H9 (cell line): Measurements from ENCODE around the gene CCDC180. TPM values are rescaled to one million over a fixed set of nuclear protein-coding genes. Genes with fewer than 3 reads are reported as not detected.

Experiments used
- DNase-seq: peaks from one replicate; pipeline ENCODE4 v3.0.0-alpha.2; 2017
- H2AFZ ChIP-seq: one replicate; pipeline ENCODE4 v1.6.1; 2013; ENCODE audit warnings: mild to moderate bottlenecking, low read length, control low read depth, moderate library complexity
- H2AK5ac ChIP-seq: 2 replicates; pipeline ENCODE4 v1.6.1; 2013; ENCODE audit warnings: low read length, control low read depth, mixed read lengths; ENCODE audit not compliant: insufficient read length
- H2BK120ac ChIP-seq: one replicate; pipeline ENCODE4 v1.6.1; 2013; ENCODE audit warnings: low read depth, mild to moderate bottlenecking, low read length, control low read depth, inconsistent platforms; ENCODE audit not compliant: poor library complexity, severe bottlenecking
- H2BK12ac ChIP-seq: 2 replicates; pipeline ENCODE4 v1.6.1; 2013; ENCODE audit warnings: low read length, control low read depth, mixed read lengths, low read depth; ENCODE audit not compliant: insufficient read length
- H2BK15ac ChIP-seq: 2 replicates; pipeline ENCODE4 v1.6.1; 2013; ENCODE audit warnings: low read depth, low read length, control low read depth
- H2BK20ac ChIP-seq: one replicate; pipeline ENCODE4 v1.6.1; 2013; ENCODE audit warnings: low read depth, mild to moderate bottlenecking, low read length, control low read depth, inconsistent platforms; ENCODE audit not compliant: poor library complexity, severe bottlenecking
- H2BK5ac ChIP-seq: 2 replicates; pipeline ENCODE4 v1.6.1; 2013; ENCODE audit warnings: low read length, control low read depth, mixed read lengths; ENCODE audit not compliant: insufficient read length
- H3K14ac ChIP-seq: 2 replicates; pipeline ENCODE4 v1.6.1; 2013; ENCODE audit warnings: low read length, control low read depth; ENCODE audit not compliant: insufficient read depth
- H3K18ac ChIP-seq: 2 replicates; pipeline ENCODE4 v1.6.1; 2013; ENCODE audit warnings: low read depth, mild to moderate bottlenecking, mixed read lengths, low read length, control low read depth; ENCODE audit not compliant: insufficient read length
- H3K23ac ChIP-seq: 2 replicates; pipeline ENCODE4 v1.6.1; 2013; ENCODE audit warnings: low read length, control low read depth, mixed read lengths, low read depth; ENCODE audit not compliant: insufficient read length
- H3K23me2 ChIP-seq: 2 replicates; pipeline ENCODE4 v1.6.1; 2013; ENCODE audit warnings: low read depth, mild to moderate bottlenecking, mixed read lengths, low read length, control low read depth; ENCODE audit not compliant: insufficient read length, poor library complexity, severe bottlenecking
- H3K27ac ChIP-seq: 2 replicates; pipeline ENCODE4 v1.5.1; 2013; ENCODE audit warnings: low read length, control low read depth, mixed read lengths, low read depth; ENCODE audit not compliant: insufficient read length
- H3K27me3 ChIP-seq: 2 replicates; pipeline ENCODE4 v1.6.1; 2013; ENCODE audit warnings: low read length, control low read depth, inconsistent platforms; ENCODE audit not compliant: insufficient read depth
- H3K4ac ChIP-seq: 2 replicates; pipeline ENCODE4 v1.6.1; 2013; ENCODE audit warnings: low read depth, mild to moderate bottlenecking, control low read depth, inconsistent platforms, low read length, moderate library complexity
- H3K4me1 ChIP-seq: 2 replicates; pipeline ENCODE4 v1.6.1; 2013; ENCODE audit warnings: low read length, control low read depth, inconsistent platforms; ENCODE audit not compliant: insufficient read depth
- H3K4me2 ChIP-seq: 2 replicates; pipeline ENCODE4 v1.6.1; 2013; ENCODE audit warnings: low read length, control low read depth, mixed read lengths; ENCODE audit not compliant: insufficient read length, insufficient read depth
- H3K56ac ChIP-seq: 2 replicates; pipeline ENCODE4 v1.6.1; 2013; ENCODE audit warnings: low read depth, mild to moderate bottlenecking, mixed read lengths, low read length, control low read depth; ENCODE audit not compliant: insufficient read length
- H3K79me1 ChIP-seq: 2 replicates; pipeline ENCODE4 v1.6.1; 2013; ENCODE audit warnings: low read depth, mild to moderate bottlenecking, moderate library complexity, low read length, control low read depth, inconsistent platforms; ENCODE audit not compliant: insufficient read depth, poor library complexity, severe bottlenecking
- H3K79me2 ChIP-seq: 2 replicates; pipeline ENCODE4 v1.6.1; 2013; ENCODE audit warnings: low read length, control low read depth, inconsistent platforms; ENCODE audit not compliant: insufficient read depth
- H3K9ac ChIP-seq: 2 replicates; pipeline ENCODE4 v1.6.1; 2013; ENCODE audit warnings: low read length, control low read depth, mixed read lengths; ENCODE audit not compliant: insufficient read length; ENCODE audit errors: extremely low read depth
- H3K9me3 ChIP-seq: one replicate; pipeline ENCODE4 v1.6.1; 2013; ENCODE audit warnings: low read depth, low read length, inconsistent platforms; ENCODE audit not compliant: control insufficient read depth
- H3T11ph ChIP-seq: one replicate; pipeline ENCODE4 v1.6.1; 2013; ENCODE audit warnings: mild to moderate bottlenecking, low read length, control low read depth, inconsistent platforms
- H4K20me1 ChIP-seq: one replicate; pipeline ENCODE4 v1.6.1; 2013; ENCODE audit not compliant: control insufficient read depth, insufficient read length, insufficient read depth
- H4K5ac ChIP-seq: 2 replicates; pipeline ENCODE4 v1.6.1; 2013; ENCODE audit warnings: low read depth, mild to moderate bottlenecking, mixed read lengths, low read length, control low read depth; ENCODE audit not compliant: insufficient read length
- H4K8ac ChIP-seq: replicated peaks from 2 replicates; pipeline ENCODE4 v1.6.1; 2013; ENCODE audit warnings: low read length, control low read depth, mixed read lengths, low read depth; ENCODE audit not compliant: insufficient read length
- H4K91ac ChIP-seq: 2 replicates; pipeline ENCODE4 v1.6.1; 2013; ENCODE audit warnings: low read depth, mild to moderate bottlenecking, moderate library complexity, mixed read lengths, low read length, control low read depth; ENCODE audit not compliant: insufficient read length
- H3K27ac Mint-ChIP-seq, 3 experiments: 2 replicates in 2 of 3; 3 replicates in 1 of 3; pipeline ENCODE4 v1.8.0; 2020 to 2021; ENCODE audit warnings: mixed read lengths in 3 of 3, mild to moderate bottlenecking in 1 of 3, moderate library complexity in 1 of 3
- H3K27me3 Mint-ChIP-seq: 2 replicates; pipeline ENCODE4 v1.8.0; 2021; ENCODE audit warnings: low read depth, mild to moderate bottlenecking, moderate library complexity, mixed read lengths
- H3K36me3 Mint-ChIP-seq, 3 experiments: 2 replicates in 2 of 3; 3 replicates in 1 of 3; pipeline ENCODE4 v1.8.0; 2020 to 2021; ENCODE audit warnings: low read depth in 3 of 3, mixed read lengths in 3 of 3; ENCODE audit not compliant: insufficient read depth in 1 of 3
- H3K4me1 Mint-ChIP-seq, 2 experiments: 2 replicates each; pipeline ENCODE4 v1.8.0; 2020; ENCODE audit warnings: mixed read lengths in 2 of 2
- H3K4me3 Mint-ChIP-seq, 2 experiments: 2 replicates in 1 of 2; 3 replicates in 1 of 2; pipeline ENCODE4 v1.8.0; 2020 to 2021; ENCODE audit warnings: mild to moderate bottlenecking in 2 of 2, mixed read lengths in 2 of 2, moderate library complexity in 1 of 2
- H3K9me3 Mint-ChIP-seq, 2 experiments: 2 replicates in 1 of 2; 3 replicates in 1 of 2; pipeline ENCODE4 v1.8.0; 2020; ENCODE audit warnings: mild to moderate bottlenecking in 2 of 2, mixed read lengths in 2 of 2, moderate library complexity in 1 of 2
- WGBS: extraction: QIAGEN DNeasy Blood & Tissue Kit; methylation state at CpG from one replicate; pipeline ENCODE4 v1.1.7; 2013; ENCODE audit warnings: missing lambda C conversion rate, low lambda C conversion rate, mixed read lengths; ENCODE audit not compliant: insufficient read length; ENCODE audit errors: extremely low coverage; 5-methylcytosine and 5-hydroxymethylcytosine counted together
- total RNA-seq: library from RNA; stranded (reverse); gene quantifications from 2 replicates; pipeline ENCODE4 v1.2.1, GENCODE V29; 2021
- TF ChIP-seq, protein P1 (sequence below): fragments of 200-600 bp; sonication (generic); conservative IDR thresholded peaks from 3 replicates; pipeline ENCODE4 v1.8.0; 2021; ENCODE audit warnings: antibody characterized with exemption, mild to moderate bottlenecking

The CCDC180 gene
- total RNA-seq, 1 experiment from 2014 or later, result 5.9 TPM

DNA sequence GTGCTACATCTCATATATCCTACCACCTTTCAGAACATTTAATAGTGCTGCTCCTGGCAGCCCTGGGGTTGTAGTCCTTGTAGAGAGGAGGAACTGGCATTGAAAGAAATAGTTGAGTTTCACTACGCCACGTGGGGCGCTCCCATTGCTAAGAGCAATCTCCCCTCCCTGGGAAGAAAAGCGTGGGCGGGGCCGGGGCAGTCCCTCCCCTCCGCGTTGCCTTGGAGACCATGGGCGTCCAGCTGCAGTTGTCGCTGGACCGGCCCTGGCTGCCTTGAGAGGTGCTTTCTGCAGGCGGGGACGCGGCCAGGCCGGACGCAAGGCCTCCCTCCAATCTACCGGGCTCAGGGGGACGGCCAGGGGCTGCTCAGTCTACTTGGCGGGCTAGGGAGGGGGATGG, 368 bp upstream of the CCDC180 start:
- H2BK5ac ChIP-seq, result no peak overlapping the region
- no peak overlapping the region for H4K5ac ChIP-seq
- no peak overlapping the region for H2BK120ac ChIP-seq
- H2AK5ac ChIP-seq, result no peak overlapping the region
- H3K23me2 ChIP-seq, result no peaks in the 10 kb centered on the region
- H2AFZ ChIP-seq, result peak overlapping the region; percentile 66
- H3K14ac ChIP-seq, result no peak overlapping the region
- no peak overlapping the region for H3K18ac ChIP-seq
- Mint-ChIP-seq H3K4me3 (peak overlapping the region in 1 of 2 experiments; percentile 32; a peak in 1 of 5 replicates), H3K4me1 (peaks cover 7 to 11% of the 10 kb centered on the region in 2 experiments), H3K27ac (peak overlapping the region; percentile 76 to 89 (median 85); a peak in 3 of 7 replicates), H3K27me3 (0 out of 2 replicates have a peak, but pooled peaks cover 1% of the 10 kb centered on the region), H3K9me3 (peaks cover 3 to 10% of the 10 kb centered on the region in 2 experiments; a peak in 4 of 5 replicates), H3K36me3 (peaks cover 4 to 29% (median 6%) of the 10 kb centered on the region in 3 experiments; a peak in 5 of 7 replicates)
- no peak overlapping the region for H3K4me2 ChIP-seq
- H3K79me1 ChIP-seq, result no peaks in the 10 kb centered on the region
- no peak overlapping the region for H3K9ac ChIP-seq
- no peak overlapping the region for H4K8ac ChIP-seq
- no peaks in the 10 kb centered on the region for H3K27me3 ChIP-seq
- H3K4me1 ChIP-seq, result no peaks in the 10 kb centered on the region
- H3T11ph ChIP-seq, result no peak overlapping the region
- H3K4ac ChIP-seq, result no peak overlapping the region
- no peak overlapping the region for H2BK15ac ChIP-seq
- no CpG with 5 or more reads among the region's 19 CpGs for WGBS
- DNase-seq, result peak; percentile 97
- no peak overlapping the region for H3K23ac ChIP-seq
- no peaks in the 10 kb centered on the region for H4K20me1 ChIP-seq
- no peak overlapping the region for H3K56ac ChIP-seq
- TF ChIP-seq, protein P1, sequence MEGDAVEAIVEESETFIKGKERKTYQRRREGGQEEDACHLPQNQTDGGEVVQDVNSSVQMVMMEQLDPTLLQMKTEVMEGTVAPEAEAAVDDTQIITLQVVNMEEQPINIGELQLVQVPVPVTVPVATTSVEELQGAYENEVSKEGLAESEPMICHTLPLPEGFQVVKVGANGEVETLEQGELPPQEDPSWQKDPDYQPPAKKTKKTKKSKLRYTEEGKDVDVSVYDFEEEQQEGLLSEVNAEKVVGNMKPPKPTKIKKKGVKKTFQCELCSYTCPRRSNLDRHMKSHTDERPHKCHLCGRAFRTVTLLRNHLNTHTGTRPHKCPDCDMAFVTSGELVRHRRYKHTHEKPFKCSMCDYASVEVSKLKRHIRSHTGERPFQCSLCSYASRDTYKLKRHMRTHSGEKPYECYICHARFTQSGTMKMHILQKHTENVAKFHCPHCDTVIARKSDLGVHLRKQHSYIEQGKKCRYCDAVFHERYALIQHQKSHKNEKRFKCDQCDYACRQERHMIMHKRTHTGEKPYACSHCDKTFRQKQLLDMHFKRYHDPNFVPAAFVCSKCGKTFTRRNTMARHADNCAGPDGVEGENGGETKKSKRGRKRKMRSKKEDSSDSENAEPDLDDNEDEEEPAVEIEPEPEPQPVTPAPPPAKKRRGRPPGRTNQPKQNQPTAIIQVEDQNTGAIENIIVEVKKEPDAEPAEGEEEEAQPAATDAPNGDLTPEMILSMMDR, result peak; percentile 57
- no peaks in the 10 kb centered on the region for H3K9me3 ChIP-seq
- H3K27ac ChIP-seq, result no peak overlapping the region
- H3K79me2 ChIP-seq, result no peaks in the 10 kb centered on the region
- no peak overlapping the region for H2BK12ac ChIP-seq
- no peak overlapping the region for H2BK20ac ChIP-seq
- H4K91ac ChIP-seq, result no peak overlapping the region
